SH-SY5Y (cell line): ENCODE measurements around the gene HMGN1.

Experiments
- GATA2 ChIP-seq: IDR thresholded peaks from 2 replicates; pipeline ENCODE4 v1.6.1; 2011; ENCODE audit warnings: mild to moderate bottlenecking, low read depth, low read length
- GATA3 ChIP-seq: IDR thresholded peaks from 2 replicates; pipeline ENCODE4 v1.6.1; 2011; ENCODE audit warnings: low read depth, mild to moderate bottlenecking, low read length, moderate library complexity

DNA sequence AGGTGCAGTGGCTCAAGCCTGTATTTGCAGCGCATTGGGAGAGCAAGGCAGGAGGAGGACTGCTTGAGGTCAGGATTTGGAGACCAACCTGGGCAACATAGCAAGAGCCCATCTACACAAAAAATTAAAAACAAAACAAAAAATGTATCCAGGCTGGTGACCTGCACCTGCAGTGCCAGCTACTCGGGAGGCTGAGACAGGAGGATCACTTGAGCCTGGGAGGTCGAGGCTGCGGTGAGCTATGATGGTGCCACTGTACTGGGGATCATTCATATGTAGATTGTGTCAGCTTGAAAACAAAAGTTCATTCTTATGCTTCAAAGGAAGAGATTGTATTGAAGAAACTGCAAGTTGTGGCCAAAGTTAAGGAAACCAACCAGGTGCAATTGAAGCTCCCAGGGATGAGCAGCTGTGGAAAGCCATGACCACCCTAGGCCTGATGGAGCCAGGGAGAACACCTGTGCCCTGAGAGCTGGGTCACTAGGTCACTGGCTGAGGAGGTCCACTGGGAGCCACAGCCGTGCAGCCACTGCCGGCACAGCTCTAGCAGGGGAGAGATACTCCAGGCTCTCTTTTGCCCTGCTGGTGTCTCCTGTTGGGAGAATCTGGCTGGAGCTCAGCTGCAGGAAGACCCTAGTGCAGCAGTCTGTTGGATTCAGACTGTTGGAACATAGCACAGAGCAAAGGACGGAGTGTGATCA, 22.1 kb downstream of the HMGN1 start:
- no peak for TF ChIP-seq GATA2
- TF ChIP-seq GATA3: no peak
